Tibial artery (tissue), 4 donors: ENCODE data around the gene MEIKIN.

ENCODE experiments used
- DNase-seq, 2 donors: peaks; one replicate each; pipeline ENCODE4 v3.0.0-alpha.2; 2019
- H3K27ac ChIP-seq, 2 donors: fragments of 200-600 bp; sonication (generic) in 1 of 2; 1 replicate in 1 of 2; 2 replicates in 1 of 2; pipeline ENCODE4 v1.5.1; 2018 to 2019; ENCODE audit warnings: mild to moderate bottlenecking in 1 of 2
- H3K27me3 ChIP-seq, 2 donors: fragments of 200-600 bp; sonication (generic) in 1 of 2; one replicate each; pipeline versions ENCODE4 v1.5.1 to v1.6.0; 2016 to 2019
- H3K36me3 ChIP-seq, 3 donors: fragments of 200-600 bp; sonication (generic) in 2 of 3; one replicate each; pipeline ENCODE4 v1.5.1; 2016 to 2019; ENCODE audit warnings: mild to moderate bottlenecking in 2 of 3
- H3K4me1 ChIP-seq, 4 donors: fragments of 200-600 bp; sonication (generic) in 2 of 4; 1 replicate in 3 of 4; 2 replicates in 1 of 4; pipeline ENCODE4 v1.5.1; 2016 to 2019
- H3K4me3 ChIP-seq, 2 donors: fragments of 200-600 bp; sonication (generic) in 1 of 2; 1 replicate in 1 of 2; 2 replicates in 1 of 2; pipeline ENCODE4 v1.5.1; 2018 to 2019; ENCODE audit warnings: mild to moderate bottlenecking in 2 of 2
- H3K9me3 ChIP-seq, 3 donors: fragments of 200-600 bp; sonication (generic) in 1 of 3; one replicate each; pipeline ENCODE4 v1.5.1; 2016 to 2019
- intact Hi-C: fragments of 100-400 bp; cut with DNase I; formaldehyde crosslinking; loops from one replicate; pipeline ENCODE4 v1.15.0; 2023; ENCODE audit warnings: low total_unique reads
- TF ChIP-seq, protein P1 (sequence below), 2 experiments: fragments of 200-600 bp in 1 of 2; fragments of 450-650 bp in 1 of 2; IDR thresholded peaks; one replicate each; pipeline ENCODE4 v1.5.1; 2017 to 2019; ENCODE audit warnings: antibody characterized with exemption in 2 of 2, mild to moderate bottlenecking in 1 of 2, moderate library complexity in 1 of 2

MEIKIN gene

GRCh38 chr5:131984956-131985665, 39.6 kb upstream of the MEIKIN start:
- no peak for DNase-seq
- TF ChIP-seq, protein P1, sequence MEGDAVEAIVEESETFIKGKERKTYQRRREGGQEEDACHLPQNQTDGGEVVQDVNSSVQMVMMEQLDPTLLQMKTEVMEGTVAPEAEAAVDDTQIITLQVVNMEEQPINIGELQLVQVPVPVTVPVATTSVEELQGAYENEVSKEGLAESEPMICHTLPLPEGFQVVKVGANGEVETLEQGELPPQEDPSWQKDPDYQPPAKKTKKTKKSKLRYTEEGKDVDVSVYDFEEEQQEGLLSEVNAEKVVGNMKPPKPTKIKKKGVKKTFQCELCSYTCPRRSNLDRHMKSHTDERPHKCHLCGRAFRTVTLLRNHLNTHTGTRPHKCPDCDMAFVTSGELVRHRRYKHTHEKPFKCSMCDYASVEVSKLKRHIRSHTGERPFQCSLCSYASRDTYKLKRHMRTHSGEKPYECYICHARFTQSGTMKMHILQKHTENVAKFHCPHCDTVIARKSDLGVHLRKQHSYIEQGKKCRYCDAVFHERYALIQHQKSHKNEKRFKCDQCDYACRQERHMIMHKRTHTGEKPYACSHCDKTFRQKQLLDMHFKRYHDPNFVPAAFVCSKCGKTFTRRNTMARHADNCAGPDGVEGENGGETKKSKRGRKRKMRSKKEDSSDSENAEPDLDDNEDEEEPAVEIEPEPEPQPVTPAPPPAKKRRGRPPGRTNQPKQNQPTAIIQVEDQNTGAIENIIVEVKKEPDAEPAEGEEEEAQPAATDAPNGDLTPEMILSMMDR (IDR thresholded peaks at IDR 0.05): no peak
- Histone ChIP-seq H3K9me3 (no peaks in the 10 kb centered on the region), H3K4me3 (no peak overlapping the region), H3K27ac (no peak overlapping the region), H3K4me1 (peaks cover 0 to 10% (median 4%) of the 10 kb centered on the region in 4 donors), H3K27me3 (no peaks in the 10 kb centered on the region), H3K36me3 (no peaks in the 10 kb centered on the region)
- intact Hi-C loops: no loop called here

- Histone ChIP-seq H3K27me3 (no peaks in the 10 kb centered on the region), H3K4me1 (peaks cover 0 to 10% (median 4%) of the 10 kb centered on the region in 4 donors), H3K9me3 (no peaks in the 10 kb centered on the region), H3K36me3 (no peaks in the 10 kb centered on the region), H3K27ac (no peak overlapping the region), H3K4me3 (no peak overlapping the region)
- intact Hi-C loops: no loop called here
- DNase-seq: no peak
- TF ChIP-seq, protein P1 (IDR thresholded peaks at IDR 0.05): no peak
Observed at GRCh38 chr5:131983244-131983771, 37.8 kb upstream of the MEIKIN start.

- TF ChIP-seq, protein P1 (IDR thresholded peaks at IDR 0.05): no peak
- Histone ChIP-seq H3K4me3 (no peak overlapping the region), H3K36me3 (no peaks in the 10 kb centered on the region), H3K9me3 (no peaks in the 10 kb centered on the region), H3K4me1 (peaks cover 0 to 10% (median 4%) of the 10 kb centered on the region in 4 donors), H3K27ac (no peak overlapping the region), H3K27me3 (no peaks in the 10 kb centered on the region)
- DNase-seq: no peak
- intact Hi-C loops: no loop called here
Observed at GRCh38 chr5:131981516-131981915, 36.1 kb upstream of the MEIKIN start.

GRCh38 chr5:131980696-131981095, 35.2 kb upstream of the MEIKIN start:
- intact Hi-C loops: no loop called here
- DNase-seq: no peak
- Histone ChIP-seq H3K36me3 (no peaks in the 10 kb centered on the region), H3K4me1 (peaks cover 0 to 10% (median 4%) of the 10 kb centered on the region in 4 donors), H3K27me3 (no peaks in the 10 kb centered on the region), H3K27ac (no peak overlapping the region), H3K4me3 (no peak overlapping the region), H3K9me3 (no peaks in the 10 kb centered on the region)
- TF ChIP-seq, protein P1 (IDR thresholded peaks at IDR 0.05): no peak

DNA sequence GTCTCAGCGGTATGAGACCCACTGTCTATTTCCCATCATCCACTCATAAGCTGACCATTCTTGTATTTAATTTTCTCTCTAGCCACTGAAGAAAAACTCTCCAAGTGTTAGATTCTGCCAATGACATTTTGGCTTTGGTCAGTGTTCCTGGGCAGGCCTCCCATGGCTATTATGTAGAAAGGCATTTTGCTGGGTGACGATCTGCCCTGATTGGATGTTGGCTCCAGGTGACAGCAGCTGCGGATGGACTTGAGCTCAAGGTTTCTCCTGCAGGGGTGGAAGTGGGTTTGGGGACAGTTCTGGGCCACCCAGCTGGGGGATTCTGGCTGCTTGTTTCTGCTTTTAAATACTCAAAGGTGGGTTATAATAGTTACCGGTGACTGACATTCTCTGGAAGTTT, 34.4 kb upstream of the MEIKIN start:
- intact Hi-C loops: no loop called here
- TF ChIP-seq, protein P1 (IDR thresholded peaks at IDR 0.05): no peak
- DNase-seq: no peak

More for the DNA sequence above, 34.4 kb upstream of the MEIKIN start:
- Histone ChIP-seq H3K4me1 (peaks cover 0 to 10% (median 4%) of the 10 kb centered on the region in 4 donors), H3K36me3 (no peaks in the 10 kb centered on the region), H3K27ac (no peak overlapping the region), H3K4me3 (no peak overlapping the region), H3K27me3 (no peaks in the 10 kb centered on the region), H3K9me3 (no peaks in the 10 kb centered on the region)
